ENCODE measurements around the gene TP53BP1.

GRCh38 chr15:43436395-43436794 lies 56.6 kb downstream of the TP53BP1 start:
- TF ChIP-seq CTCF (IDR thresholded peaks at IDR 0.05) (no peak), POLR2AphosphoS5 (IDR thresholded peaks at IDR 0.05) (no peak)
